ENCODE data around the gene DAPK2.
"Not testable (repeated sequence)": the region's sequence is repeated elsewhere in the genome, so short reads cannot be mapped to it uniquely, and the experiment has no call there.

Gene DAPK2

GRCh38 chr15:63918317-63918672, 128.0 kb downstream of the DAPK2 start:
- no peak for DNase-seq

- no peak for DNase-seq
Measured at GRCh38 chr15:63917588-63918316, 128.5 kb downstream of the DAPK2 start.

GRCh38 chr15:63915873-63916771, 130.2 kb downstream of the DAPK2 start:
- peak in 17 of 58 donors; percentile 12 to 53 (median 25) for DNase-seq

GRCh38 chr15:63915209-63915872, 130.9 kb downstream of the DAPK2 start:
- DNase-seq: no peak

- no peak for DNase-seq
Measured at GRCh38 chr15:63913786-63914315, 132.4 kb downstream of the DAPK2 start.

GRCh38 chr15:63913336-63913735, 132.9 kb downstream of the DAPK2 start:
- no peak for DNase-seq

GRCh38 chr15:63912061-63912615, 134.1 kb downstream of the DAPK2 start:
- no peak for DNase-seq

- DNase-seq: no peak
Measured at GRCh38 chr15:63911160-63911559, 135.1 kb downstream of the DAPK2 start.

- no peak for DNase-seq
Measured at GRCh38 chr15:63909819-63910437, 136.4 kb downstream of the DAPK2 start.

- DNase-seq: no peak
Measured at GRCh38 chr15:63908991-63909390, 137.3 kb downstream of the DAPK2 start.

- DNase-seq: no peak
Measured at GRCh38 chr15:63908281-63908680, 138.0 kb downstream of the DAPK2 start.

- DNase-seq: no peak
Measured at GRCh38 chr15:63907521-63907920, 138.8 kb downstream of the DAPK2 start.

- DNase-seq: no peak
Measured at GRCh38 chr15:63906266-63906584, 140.1 kb downstream of the DAPK2 start.

- DNase-seq: no peak
Measured at GRCh38 chr15:63905558-63906265, 140.6 kb downstream of the DAPK2 start.

GRCh38 chr15:63905131-63905530, 141.2 kb downstream of the DAPK2 start:
- DNase-seq: no peak

- no peak for DNase-seq
Measured at GRCh38 chr15:63904042-63904441, 142.2 kb downstream of the DAPK2 start.

- no peak for DNase-seq
Measured at GRCh38 chr15:63902671-63903035, 143.6 kb downstream of the DAPK2 start.

- DNase-seq: no peak
Measured at GRCh38 chr15:63901912-63902670, 144.2 kb downstream of the DAPK2 start.

- DNase-seq: no peak
Measured at GRCh38 chr15:63900306-63900705, 146.0 kb downstream of the DAPK2 start.

- not testable (repeated sequence) for DNase-seq
Measured at GRCh38 chr15:63899606-63900005, 146.7 kb downstream of the DAPK2 start.
